B cell (primary cell): ENCODE measurements around the gene FOXI2. TPM values are rescaled to one million over a fixed set of nuclear protein-coding genes. Genes with fewer than 3 reads are reported as not detected.

Experiments used
- ATAC-seq: fragments of 200-7000 bp; cut with Tn5 transposase; one replicate; pipeline ENCODE4 v1.10.0; 2021; ENCODE audit warnings: low read depth, mild to moderate bottlenecking, moderate number of reproducible peaks, moderate library complexity
- CTCF ChIA-PET: fragments of 350-600 bp; sonication (Branson Sonifier 250); formaldehyde crosslinking; loops from one replicate; lab custom pipeline; 2021; ENCODE audit warnings: antibody characterized with exemption, inconsistent platforms; lab: Charles Lee
- POLR2A ChIA-PET: fragments of 350-600 bp; sonication (Branson Sonifier 250); formaldehyde crosslinking; loops from one replicate; lab custom pipeline; 2021; ENCODE audit warnings: antibody characterized with exemption; lab: Charles Lee
- DNase-seq: peaks from one replicate; pipeline ENCODE4 v3.0.0; 2013
- H2AFZ ChIP-seq: 2 replicates; pipeline ENCODE4 v1.6.1; 2012; ENCODE audit warnings: mild to moderate bottlenecking, low read depth, low read length; ENCODE audit not compliant: insufficient read depth, poor library complexity, severe bottlenecking
- H3K27ac ChIP-seq, 2 donors: 1 replicate in 1 of 2; 2 replicates in 1 of 2; pipeline ENCODE4 v1.5.1; 2012 to 2013; ENCODE audit warnings: low read length in 2 of 2, mild to moderate bottlenecking in 2 of 2, moderate library complexity in 1 of 2
- H3K27me3 ChIP-seq, 4 experiments: fragments of 200-600 bp in 1 of 4; sonication (generic) in 1 of 4; replicated peaks in 1 of 4; 1 replicate in 2 of 4; 2 replicates in 2 of 4; pipeline versions ENCODE4 v1.6.1 to v1.7.0; 2013 to 2016; ENCODE audit warnings: low read length in 3 of 4, mild to moderate bottlenecking in 2 of 4, mixed read lengths in 1 of 4, moderate library complexity in 1 of 4; ENCODE audit not compliant: insufficient read depth in 4 of 4, control insufficient read depth in 3 of 4; ENCODE audit errors: control extremely low read depth in 1 of 4
- H3K36me3 ChIP-seq, 2 experiments: replicated peaks in 1 of 2; 1 replicate in 1 of 2; 2 replicates in 1 of 2; pipeline versions ENCODE4 v1.6.1 to v1.7.1; 2013; ENCODE audit warnings: low read length in 1 of 2; ENCODE audit not compliant: insufficient read depth in 2 of 2, control insufficient read depth in 1 of 2; ENCODE audit errors: control extremely low read depth in 1 of 2, extremely low read depth in 1 of 2
- H3K4me1 ChIP-seq, 2 donors: fragments of 200-600 bp in 1 of 2; sonication (generic) in 1 of 2; 1 replicate in 1 of 2; 2 replicates in 1 of 2; pipeline versions ENCODE4 v1.5.1 to v1.6.1; 2013 to 2017; ENCODE audit warnings: low read length in 2 of 2; ENCODE audit not compliant: control insufficient read depth in 2 of 2, insufficient read depth in 2 of 2
- H3K4me2 ChIP-seq: replicated peaks from 2 replicates; pipeline ENCODE3; 2012; ENCODE audit warnings: mild to moderate bottlenecking, low read depth, low read length; ENCODE audit not compliant: poor library complexity, severe bottlenecking
- H3K4me3 ChIP-seq, 5 experiments: fragments of 200-600 bp in 1 of 5; sonication (generic) in 1 of 5; 1 replicate in 3 of 5; 2 replicates in 2 of 5; pipeline versions ENCODE4 v1.5.1 to v1.7.0; 2011 to 2016; ENCODE audit warnings: low read length in 4 of 5, mild to moderate bottlenecking in 4 of 5, low read depth in 2 of 5, control low read depth in 1 of 5, moderate library complexity in 1 of 5; ENCODE audit not compliant: insufficient read depth in 1 of 5; ENCODE audit errors: control extremely low read depth in 1 of 5, extremely low read depth in 1 of 5
- H3K79me2 ChIP-seq: fragments of 200-600 bp; sonication (generic); one replicate; pipeline ENCODE4 v1.6.0; 2016; ENCODE audit warnings: low read length; ENCODE audit not compliant: control insufficient read depth, insufficient read depth
- H3K9ac ChIP-seq: fragments of 200-600 bp; sonication (generic); 2 replicates; pipeline ENCODE4 v1.6.1; 2017; ENCODE audit warnings: mild to moderate bottlenecking, low read length, moderate library complexity
- H3K9me3 ChIP-seq, 3 donors: one replicate each; pipeline versions ENCODE4 v1.6.1 to v1.7.1; 2013; ENCODE audit warnings: low read length in 2 of 3; ENCODE audit not compliant: control insufficient read depth in 2 of 3, insufficient read depth in 1 of 3; ENCODE audit errors: control extremely low read depth in 1 of 3
- H4K20me1 ChIP-seq: 2 replicates; pipeline ENCODE4 v1.6.0; 2012; ENCODE audit warnings: mild to moderate bottlenecking, low read length; ENCODE audit not compliant: insufficient read depth, control insufficient read depth, poor library complexity, severe bottlenecking
- H3K27ac Mint-ChIP-seq: one replicate; pipeline ENCODE4 v1.8.0; 2021; ENCODE audit warnings: mixed read lengths
- H3K27me3 Mint-ChIP-seq: one replicate; pipeline ENCODE4 v1.8.0; 2021; ENCODE audit warnings: mixed read lengths
- H3K4me1 Mint-ChIP-seq: one replicate; pipeline ENCODE4 v1.8.0; 2021; ENCODE audit warnings: mixed read lengths
- H3K4me3 Mint-ChIP-seq: one replicate; pipeline ENCODE4 v1.8.0; 2021; ENCODE audit warnings: mixed read lengths
- H3K9me3 Mint-ChIP-seq: one replicate; pipeline ENCODE4 v1.8.0; 2022; ENCODE audit warnings: mixed read lengths; ENCODE audit not compliant: insufficient read depth
- CTCF ChIP-seq: fragments of 200-600 bp; IDR thresholded peaks from one replicate; pipeline ENCODE4 v1.8.0; 2022; ENCODE audit warnings: antibody characterized with exemption, mild to moderate bottlenecking
- EZH2 ChIP-seq: IDR thresholded peaks from 2 replicates; pipeline ENCODE4 v1.6.1; 2012; ENCODE audit warnings: borderline replicate concordance, low read depth, mild to moderate bottlenecking, moderate library complexity, low read length; ENCODE audit not compliant: insufficient read depth, poor library complexity, severe bottlenecking
- WGBS: methylation state at CpG from one replicate; pipeline ENCODE4 v1.1.5; 2013; ENCODE audit warnings: missing lambda C conversion rate; ENCODE audit not compliant: insufficient coverage; 5-methylcytosine and 5-hydroxymethylcytosine counted together
- intact Hi-C: fragments of 100-400 bp; cut with micrococcal nuclease; formaldehyde crosslinking; loops from one replicate; pipeline ENCODE4 v1.10.0; 2022
- polyA plus RNA-seq: library from polyadenylated mRNA; depleted of rRNA; stranded (reverse); fragments of >200 nt; gene quantifications from 2 replicates; pipeline ENCODE4 v1.2.3, GENCODE V29; 2012
- total RNA-seq, 2 donors: library from RNA; stranded (reverse); fragments of 120-200 nt in 1 of 2; gene quantifications; 1 replicate in 1 of 2; 2 replicates in 1 of 2; pipeline versions ENCODE4 v1.2.3 to v1.2.4, GENCODE V29; 2013 to 2022

Gene FOXI2
- total and polyA plus RNA-seq, 2 donors (not counting 1 experiment from before 2014, with no cell fraction given) = not detected

DNA sequence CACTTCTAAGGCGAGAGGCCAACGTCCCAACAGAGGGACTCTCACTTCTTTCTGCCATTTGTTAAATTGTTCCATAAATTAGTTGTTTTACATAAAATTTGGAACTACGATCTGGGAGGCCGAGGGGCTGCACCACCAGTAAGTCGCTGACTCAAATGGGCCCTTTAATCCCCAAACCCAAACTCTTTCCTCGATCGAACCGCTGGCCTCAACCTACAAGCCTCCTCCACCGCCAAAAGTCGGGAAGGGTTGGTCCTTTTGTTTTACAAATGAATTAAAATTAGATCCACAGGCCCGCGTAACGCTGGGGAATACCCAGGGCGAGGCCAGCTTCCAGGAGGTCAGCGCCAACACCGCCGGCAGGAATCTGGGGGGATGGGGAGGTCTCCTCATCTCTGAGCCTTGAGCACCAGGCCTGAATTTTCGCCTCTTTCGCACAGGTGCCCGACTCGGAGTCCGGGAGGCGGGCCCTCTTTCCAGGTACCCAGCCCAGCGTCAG lies 1.2 kb upstream of the FOXI2 start:
- H3K4me2 ChIP-seq = no peak overlapping the region
- WGBS = 17% methylated on average over 16 of the region's 24 CpGs
- H3K9me3 Mint-ChIP-seq = no peaks in the 10 kb centered on the region
- H3K36me3 ChIP-seq = no peaks in the 10 kb centered on the region
- no peak for ATAC-seq
- H4K20me1 ChIP-seq = no peaks in the 10 kb centered on the region
- H2AFZ ChIP-seq = no peak overlapping the region
- peaks cover 0 to 42% (median 11%) of the 10 kb centered on the region in 4 experiments for H3K27me3 ChIP-seq
- peaks cover 0 to 25% (median 0%) of the 10 kb centered on the region in 3 donors for H3K9me3 ChIP-seq
- peaks cover 33% of the 10 kb centered on the region for H3K27me3 Mint-ChIP-seq
- peaks cover 1% of the 10 kb centered on the region for H3K4me1 Mint-ChIP-seq
- CTCF ChIA-PET = no interaction called here
- H3K4me3 Mint-ChIP-seq = no peak overlapping the region
- H3K4me3 ChIP-seq = no peak overlapping the region
- no peak overlapping the region for H3K9ac ChIP-seq
- H3K27ac Mint-ChIP-seq = no peak overlapping the region
- no peak overlapping the region for H3K27ac ChIP-seq
- intact Hi-C loops = no loop called here
- TF ChIP-seq CTCF = no peak
- TF ChIP-seq EZH2 = no peak
- peaks cover 0 to 3% of the 10 kb centered on the region in 2 donors for H3K4me1 ChIP-seq
- no peak for DNase-seq
- POLR2A ChIA-PET = no interaction called here
- H3K79me2 ChIP-seq = no peaks in the 10 kb centered on the region

DNA sequence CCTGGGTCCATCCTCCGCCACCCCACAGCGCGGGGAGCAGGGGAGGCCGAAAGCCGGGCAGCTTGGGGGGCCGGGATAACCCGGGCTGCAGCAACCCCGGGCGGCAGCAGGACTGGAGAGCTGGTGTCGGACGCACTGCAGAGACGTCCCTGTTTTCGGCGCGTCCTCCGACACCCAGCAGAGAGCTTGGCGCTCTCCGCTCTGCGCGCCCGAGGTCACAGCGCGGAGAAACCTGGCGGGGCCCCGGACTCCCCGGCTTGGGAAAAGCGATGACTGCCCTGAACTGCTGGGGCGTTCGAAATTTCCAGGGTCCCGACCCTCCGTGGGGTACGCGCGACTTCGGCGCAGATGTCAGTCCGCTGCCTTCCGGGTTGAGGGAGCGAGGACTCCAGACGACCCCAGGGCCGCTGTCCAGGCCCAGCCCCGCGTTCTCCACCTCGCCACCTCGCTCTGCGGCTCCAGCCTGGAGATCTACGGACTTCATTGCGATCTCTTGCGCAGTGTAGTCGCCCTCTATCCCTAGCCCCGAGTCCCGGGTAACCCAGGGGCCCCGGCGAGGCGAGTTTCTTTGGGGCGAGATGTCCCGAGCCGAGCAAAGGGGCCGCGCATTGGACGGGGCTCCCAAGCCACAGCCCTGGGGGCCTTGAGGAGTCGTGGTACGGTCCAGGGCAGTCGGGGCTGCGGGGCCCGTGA lies 617 bp upstream of the FOXI2 start:
- Histone ChIP-seq H3K27ac (no peak overlapping the region), H3K4me3 (no peak overlapping the region), H3K27me3 (peaks cover 0 to 42% (median 11%) of the 10 kb centered on the region in 4 experiments), H3K4me2 (no peak overlapping the region), H3K9ac (no peak overlapping the region), H3K36me3 (no peaks in the 10 kb centered on the region), H3K4me1 (peaks cover 0 to 3% of the 10 kb centered on the region in 2 donors), H4K20me1 (no peaks in the 10 kb centered on the region), H3K79me2 (no peaks in the 10 kb centered on the region), H3K9me3 (peaks cover 0 to 25% (median 0%) of the 10 kb centered on the region in 3 donors), H2AFZ (peak overlapping the region; percentile 22)
- ChIA-PET CTCF (no interaction called here), POLR2A (no interaction called here)
- intact Hi-C loops = no loop called here
- ATAC-seq (no peak), DNase-seq (no peak)
- H3K9me3 Mint-ChIP-seq = no peaks in the 10 kb centered on the region
- TF ChIP-seq CTCF (no peak), EZH2 (no peak)
- 13% methylated on average over 66 of the region's 66 CpGs for WGBS
- no peak overlapping the region for H3K27ac Mint-ChIP-seq
- peaks cover 1% of the 10 kb centered on the region for H3K4me1 Mint-ChIP-seq
- H3K4me3 Mint-ChIP-seq = no peak overlapping the region
- H3K27me3 Mint-ChIP-seq = peaks cover 33% of the 10 kb centered on the region
